ENCODE data around the gene TGFBI.

TGFBI gene

GRCh38 chr5:135999406-136000139 lies 29.2 kb upstream of the TGFBI start:
- peak overlapping the region in 5 of 11 experiments; percentile 25 to 63 (median 38); a peak in 10 of 22 replicates for H3K9ac ChIP-seq
- H3K27ac ChIP-seq = peak overlapping the region in 9 of 11 experiments; percentile 21 to 81 (median 67); a peak in 16 of 22 replicates
- no peak for TF ChIP-seq Cebpa-rat (IDR thresholded peaks at IDR 0.05)
- H3K4me3 ChIP-seq = no peak overlapping the region
- peak overlapping the region in 10 of 11 experiments; percentile 13 to 98 (median 76); a peak in 18 of 22 replicates for H3K4me2 ChIP-seq
- H4K20me1 ChIP-seq = no peaks in the 10 kb centered on the region
- H3K4me1 ChIP-seq = peaks cover 12 to 87% (median 55%) of the 10 kb centered on the region in 10 experiments
- H3K27me3 ChIP-seq = no peaks in the 10 kb centered on the region
- no peaks in the 10 kb centered on the region for H3K9me3 ChIP-seq (replicated peaks in 1 of 11)
- no peaks in the 10 kb centered on the region for H3K36me3 ChIP-seq

- H3K27me3 ChIP-seq = no peaks in the 10 kb centered on the region
- no peaks in the 10 kb centered on the region for H3K9me3 ChIP-seq (replicated peaks in 1 of 11)
- H3K9ac ChIP-seq = peak overlapping the region in 5 of 11 experiments; percentile 8 to 63 (median 38); a peak in 8 of 22 replicates
- H3K4me2 ChIP-seq = peak overlapping the region in 9 of 11 experiments; percentile 36 to 98 (median 82); a peak in 18 of 22 replicates
- peak overlapping the region in 9 of 11 experiments; percentile 21 to 81 (median 67); a peak in 16 of 22 replicates for H3K27ac ChIP-seq
- H3K4me3 ChIP-seq = no peak overlapping the region
- peaks cover 12 to 87% (median 55%) of the 10 kb centered on the region in 10 experiments for H3K4me1 ChIP-seq
- H3K36me3 ChIP-seq = no peaks in the 10 kb centered on the region
- no peak for TF ChIP-seq Cebpa-rat (IDR thresholded peaks at IDR 0.05)
- H4K20me1 ChIP-seq = no peaks in the 10 kb centered on the region
These were observed 28.6 kb upstream of the TGFBI start for GRCh38 chr5:136000147-136000546.

GRCh38 chr5:136000932-136001331 lies 27.9 kb upstream of the TGFBI start:
- Histone ChIP-seq H3K36me3 (no peaks in the 10 kb centered on the region), H4K20me1 (no peaks in the 10 kb centered on the region), H3K9ac (peak overlapping the region in 2 of 11 experiments; percentile 40 to 42; a peak in 2 of 22 replicates), H3K9me3 (replicated peaks in 1 of 11) (no peaks in the 10 kb centered on the region), H3K27ac (peak overlapping the region in 8 of 11 experiments; percentile 6 to 81 (median 71); a peak in 12 of 22 replicates), H3K4me1 (peaks cover 9 to 86% (median 52%) of the 10 kb centered on the region in 10 experiments), H3K4me3 (peak overlapping the region in 2 of 10 experiments; percentile 39 to 44; a peak in 3 of 20 replicates), H3K27me3 (no peaks in the 10 kb centered on the region), H3K4me2 (peak overlapping the region in 8 of 11 experiments; percentile 40 to 98 (median 82); a peak in 16 of 22 replicates)
- TF ChIP-seq Cebpa-rat (IDR thresholded peaks at IDR 0.05) = no peak

GRCh38 chr5:136001466-136001981 lies 27.3 kb upstream of the TGFBI start:
- peak overlapping the region in 8 of 11 experiments; percentile 40 to 98 (median 82); a peak in 16 of 22 replicates for H3K4me2 ChIP-seq
- H3K27ac ChIP-seq = peak overlapping the region in 7 of 11 experiments; percentile 6 to 81 (median 75); a peak in 12 of 22 replicates
- peak overlapping the region in 2 of 11 experiments; percentile 40 to 42; a peak in 2 of 22 replicates for H3K9ac ChIP-seq
- no peaks in the 10 kb centered on the region for H3K36me3 ChIP-seq
- TF ChIP-seq Cebpa-rat (IDR thresholded peaks at IDR 0.05) = 0 out of 22 replicates have a peak, but pooled peaks of 2 of the 11 experiments have one; percentile 7 to 19
- H3K4me1 ChIP-seq = peaks cover 3 to 86% (median 46%) of the 10 kb centered on the region in 10 experiments; a peak in 19 of 20 replicates
- no peaks in the 10 kb centered on the region for H4K20me1 ChIP-seq
- H3K4me3 ChIP-seq = peak overlapping the region in 2 of 10 experiments; percentile 39 to 44; a peak in 2 of 20 replicates
- no peaks in the 10 kb centered on the region for H3K27me3 ChIP-seq
- H3K9me3 ChIP-seq (replicated peaks in 1 of 11) = no peaks in the 10 kb centered on the region

GRCh38 chr5:136004436-136004835 lies 24.4 kb upstream of the TGFBI start:
- Histone ChIP-seq H3K9ac (no peak overlapping the region), H3K27me3 (no peaks in the 10 kb centered on the region), H3K4me1 (peaks cover 11 to 86% (median 50%) of the 10 kb centered on the region in 10 experiments)

DNA sequence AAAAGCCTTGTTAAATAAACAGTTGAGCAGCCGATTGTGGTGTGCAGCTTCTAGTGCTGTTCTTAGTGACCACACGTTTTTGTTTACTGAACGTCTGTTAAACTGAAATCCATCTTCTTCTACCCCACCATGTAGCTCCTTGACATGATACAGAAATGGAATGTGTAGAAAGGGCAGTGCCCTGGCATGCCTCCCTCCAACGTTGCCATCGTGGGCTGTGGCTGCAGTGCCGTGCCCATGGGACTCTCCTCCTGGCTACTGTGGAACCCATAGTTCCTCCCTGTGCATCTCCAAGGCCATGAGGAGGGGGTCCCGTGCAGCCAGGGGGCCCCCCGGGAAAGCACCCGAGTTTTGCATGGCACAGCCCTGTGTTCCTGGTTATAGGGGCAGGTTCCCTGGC lies 23.3 kb upstream of the TGFBI start:
- Histone ChIP-seq H3K4me1 (peaks cover 10 to 86% (median 43%) of the 10 kb centered on the region in 10 experiments), H3K27ac (no peak overlapping the region), H3K4me3 (no peak overlapping the region), H3K9ac (no peak overlapping the region), H3K36me3 (no peaks in the 10 kb centered on the region), H3K27me3 (no peaks in the 10 kb centered on the region), H3K4me2 (peak overlapping the region in 3 of 11 experiments; percentile 4 to 86 (median 51); a peak in 2 of 22 replicates), H3K9me3 (replicated peaks in 1 of 11) (no peaks in the 10 kb centered on the region), H4K20me1 (no peaks in the 10 kb centered on the region)
- TF ChIP-seq Cebpa-rat (IDR thresholded peaks at IDR 0.05) = no peak

More at GRCh38 chr5:136004436-136004835, 24.4 kb upstream of the TGFBI start:
- no peak for TF ChIP-seq Cebpa-rat (IDR thresholded peaks at IDR 0.05)
- Histone ChIP-seq H4K20me1 (no peaks in the 10 kb centered on the region), H3K4me2 (peak overlapping the region in 1 of 11 experiments; percentile 7; a peak in 1 of 22 replicates), H3K36me3 (no peaks in the 10 kb centered on the region), H3K4me3 (no peak overlapping the region), H3K9me3 (replicated peaks in 1 of 11) (no peaks in the 10 kb centered on the region), H3K27ac (no peak overlapping the region)

DNA sequence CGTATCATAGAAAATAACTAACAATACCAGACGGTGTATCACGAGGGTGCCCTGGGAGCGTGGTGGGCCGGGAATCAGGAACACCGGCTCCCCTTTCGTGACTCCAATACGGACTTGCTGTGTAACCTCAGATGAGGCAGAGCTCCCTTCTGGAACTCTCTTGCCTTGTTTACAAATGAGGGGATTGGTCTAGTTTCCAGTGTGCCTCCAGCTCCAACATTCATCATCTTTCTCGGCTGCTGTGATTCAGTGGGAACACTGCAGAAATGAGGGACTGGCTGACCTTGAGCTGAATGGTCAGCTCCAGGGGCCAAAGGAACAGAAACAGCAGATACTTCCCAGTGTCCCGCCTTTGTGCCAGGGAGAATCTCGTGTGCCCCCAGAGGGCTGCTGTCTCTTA lies 22.6 kb upstream of the TGFBI start:
- no peaks in the 10 kb centered on the region for H3K9me3 ChIP-seq (replicated peaks in 1 of 11)
- TF ChIP-seq Cebpa-rat (IDR thresholded peaks at IDR 0.05) = no peak
- H3K36me3 ChIP-seq = no peaks in the 10 kb centered on the region
- H3K4me3 ChIP-seq = no peak overlapping the region
- peaks cover 10 to 86% (median 41%) of the 10 kb centered on the region in 10 experiments for H3K4me1 ChIP-seq
- H3K4me2 ChIP-seq = peak overlapping the region in 3 of 11 experiments; percentile 39 to 86 (median 86); a peak in 3 of 22 replicates
- no peak overlapping the region for H3K9ac ChIP-seq
- no peaks in the 10 kb centered on the region for H4K20me1 ChIP-seq
- no peak overlapping the region for H3K27ac ChIP-seq
- H3K27me3 ChIP-seq = no peaks in the 10 kb centered on the region

DNA sequence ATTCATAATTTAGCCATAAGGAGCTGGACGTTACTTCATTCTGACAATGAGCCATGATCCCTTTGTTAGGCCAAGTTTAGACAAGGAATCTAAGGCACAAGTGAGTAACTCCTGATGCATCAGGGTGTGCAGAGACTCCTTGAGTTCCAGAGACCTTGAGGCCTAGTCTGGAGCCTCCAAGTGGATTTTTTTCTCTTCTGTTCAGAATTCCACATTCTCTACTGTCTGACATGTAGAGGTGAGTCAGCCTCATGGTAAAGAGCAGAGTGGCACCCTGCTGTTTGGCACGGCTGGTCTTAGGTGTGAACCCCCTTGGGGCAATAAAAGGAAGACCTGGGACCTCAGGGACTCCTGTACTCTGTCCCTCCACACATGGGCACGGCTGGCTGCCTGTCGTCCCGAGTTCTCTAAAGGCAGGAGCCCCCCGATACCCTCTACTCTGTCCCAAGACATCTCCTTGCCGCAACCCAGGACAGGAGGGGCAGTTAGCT lies 22.0 kb upstream of the TGFBI start:
- Histone ChIP-seq H4K20me1 (no peaks in the 10 kb centered on the region), H3K36me3 (no peaks in the 10 kb centered on the region), H3K9me3 (replicated peaks in 1 of 11) (no peaks in the 10 kb centered on the region), H3K4me2 (peak overlapping the region in 5 of 11 experiments; percentile 39 to 86 (median 83); a peak in 8 of 22 replicates), H3K4me3 (no peak overlapping the region), H3K4me1 (peaks cover 10 to 86% (median 41%) of the 10 kb centered on the region in 10 experiments), H3K27ac (peak overlapping the region in 1 of 11 experiments; percentile 0; a peak in 1 of 22 replicates), H3K27me3 (no peaks in the 10 kb centered on the region), H3K9ac (no peak overlapping the region)
- TF ChIP-seq Cebpa-rat (IDR thresholded peaks at IDR 0.05) = no peak
